Tibial nerve (tissue), 4 donors: Measurements from ENCODE around the gene ZNF669.
"Not testable (repeated sequence)": the region's sequence is repeated elsewhere in the genome, so short reads cannot be mapped to it uniquely, and the experiment has no call there.

Source experiments
- EP300 ChIP-seq, 2 donors: sonication (generic); formaldehyde crosslinking; IDR thresholded peaks; one replicate each; pipeline ENCODE4 v1.6.1; 2017; ENCODE audit warnings: antibody characterized with exemption in 2 of 2, mild to moderate bottlenecking in 1 of 2
- POLR2A ChIP-seq, 2 donors: fragments of 450-650 bp; IDR thresholded peaks; one replicate each; pipeline ENCODE4 v1.6.1; 2017; ENCODE audit warnings: antibody characterized with exemption in 2 of 2, mild to moderate bottlenecking in 2 of 2, moderate library complexity in 2 of 2
- TF ChIP-seq, protein P1 (sequence below), 5 experiments: fragments of 200-600 bp in 3 of 5; fragments of 450-650 bp in 2 of 5; sonication (generic) in 3 of 5; IDR thresholded peaks; one replicate each; pipeline ENCODE4 v1.5.1; 2016 to 2019; ENCODE audit warnings: antibody characterized with exemption in 5 of 5, mild to moderate bottlenecking in 3 of 5, moderate library complexity in 2 of 5

GRCh38 chr1:247139557-247139956 is 35.4 kb upstream of the ZNF669 start:
- TF ChIP-seq, protein P1, sequence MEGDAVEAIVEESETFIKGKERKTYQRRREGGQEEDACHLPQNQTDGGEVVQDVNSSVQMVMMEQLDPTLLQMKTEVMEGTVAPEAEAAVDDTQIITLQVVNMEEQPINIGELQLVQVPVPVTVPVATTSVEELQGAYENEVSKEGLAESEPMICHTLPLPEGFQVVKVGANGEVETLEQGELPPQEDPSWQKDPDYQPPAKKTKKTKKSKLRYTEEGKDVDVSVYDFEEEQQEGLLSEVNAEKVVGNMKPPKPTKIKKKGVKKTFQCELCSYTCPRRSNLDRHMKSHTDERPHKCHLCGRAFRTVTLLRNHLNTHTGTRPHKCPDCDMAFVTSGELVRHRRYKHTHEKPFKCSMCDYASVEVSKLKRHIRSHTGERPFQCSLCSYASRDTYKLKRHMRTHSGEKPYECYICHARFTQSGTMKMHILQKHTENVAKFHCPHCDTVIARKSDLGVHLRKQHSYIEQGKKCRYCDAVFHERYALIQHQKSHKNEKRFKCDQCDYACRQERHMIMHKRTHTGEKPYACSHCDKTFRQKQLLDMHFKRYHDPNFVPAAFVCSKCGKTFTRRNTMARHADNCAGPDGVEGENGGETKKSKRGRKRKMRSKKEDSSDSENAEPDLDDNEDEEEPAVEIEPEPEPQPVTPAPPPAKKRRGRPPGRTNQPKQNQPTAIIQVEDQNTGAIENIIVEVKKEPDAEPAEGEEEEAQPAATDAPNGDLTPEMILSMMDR (IDR thresholded peaks at IDR 0.05): not testable (repeated sequence)
- TF ChIP-seq POLR2A, EP300 (IDR thresholded peaks at IDR 0.05): not testable (repeated sequence)
